ENCODE measurements around the gene PGM2L1.

The PGM2L1 gene

GRCh38 chr11:74320538-74320937 lies 77.7 kb downstream of the PGM2L1 start:
- peak; percentile 41 for DNase-seq (ENCODE audit: low read depth)
- TF ChIP-seq, protein P1, sequence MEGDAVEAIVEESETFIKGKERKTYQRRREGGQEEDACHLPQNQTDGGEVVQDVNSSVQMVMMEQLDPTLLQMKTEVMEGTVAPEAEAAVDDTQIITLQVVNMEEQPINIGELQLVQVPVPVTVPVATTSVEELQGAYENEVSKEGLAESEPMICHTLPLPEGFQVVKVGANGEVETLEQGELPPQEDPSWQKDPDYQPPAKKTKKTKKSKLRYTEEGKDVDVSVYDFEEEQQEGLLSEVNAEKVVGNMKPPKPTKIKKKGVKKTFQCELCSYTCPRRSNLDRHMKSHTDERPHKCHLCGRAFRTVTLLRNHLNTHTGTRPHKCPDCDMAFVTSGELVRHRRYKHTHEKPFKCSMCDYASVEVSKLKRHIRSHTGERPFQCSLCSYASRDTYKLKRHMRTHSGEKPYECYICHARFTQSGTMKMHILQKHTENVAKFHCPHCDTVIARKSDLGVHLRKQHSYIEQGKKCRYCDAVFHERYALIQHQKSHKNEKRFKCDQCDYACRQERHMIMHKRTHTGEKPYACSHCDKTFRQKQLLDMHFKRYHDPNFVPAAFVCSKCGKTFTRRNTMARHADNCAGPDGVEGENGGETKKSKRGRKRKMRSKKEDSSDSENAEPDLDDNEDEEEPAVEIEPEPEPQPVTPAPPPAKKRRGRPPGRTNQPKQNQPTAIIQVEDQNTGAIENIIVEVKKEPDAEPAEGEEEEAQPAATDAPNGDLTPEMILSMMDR (conservative IDR thresholded peaks at IDR 0.05; ENCODE audit: control insufficient read depth, insufficient read depth, low read depth, low read length), result no peak
- H3K4me3 ChIP-seq (ENCODE audit: control insufficient read depth, low read depth, low read length), result no peak overlapping the region

DNA sequence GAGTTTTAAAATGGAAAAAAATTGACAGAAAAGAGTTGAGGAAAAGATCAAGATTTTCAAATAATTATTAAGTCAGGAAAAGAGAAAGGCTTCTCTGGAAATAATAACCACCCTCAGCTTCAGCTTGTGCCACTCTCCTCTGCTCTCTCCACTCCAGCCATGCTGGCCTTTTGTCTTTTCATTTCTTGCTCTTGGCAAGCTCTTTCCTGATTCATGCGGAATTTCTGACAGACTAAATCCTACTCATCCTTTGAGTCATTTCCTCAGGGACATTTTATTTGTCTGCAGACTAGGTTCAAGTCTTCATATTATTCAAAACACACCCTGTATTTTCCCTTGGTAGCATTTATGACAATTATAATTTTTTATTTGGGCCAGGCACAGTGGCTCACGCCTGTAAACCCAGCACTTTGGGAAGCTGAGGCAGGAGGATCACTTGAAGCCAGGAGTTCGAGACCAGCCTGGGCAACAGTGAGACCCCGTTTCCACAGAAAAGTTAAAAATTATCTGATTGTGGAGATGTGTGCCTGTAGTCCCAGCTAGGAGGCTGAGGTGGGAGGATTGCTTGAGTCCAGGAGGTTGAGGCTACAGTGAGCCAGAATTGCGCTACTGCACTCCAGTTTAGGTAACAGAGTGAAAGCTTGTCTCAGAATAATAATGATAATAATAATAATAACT lies 79.0 kb downstream of the PGM2L1 start:
- TF ChIP-seq, protein P1 (conservative IDR thresholded peaks at IDR 0.05; ENCODE audit: control insufficient read depth, insufficient read depth, low read depth, low read length), result no peak
- DNase-seq (ENCODE audit: low read depth), result peak; percentile 98
- no peak overlapping the region for H3K4me3 ChIP-seq (ENCODE audit: control insufficient read depth, low read depth, low read length)

- peak; percentile 53 for DNase-seq (ENCODE audit: low read depth)
- H3K4me3 ChIP-seq (ENCODE audit: control insufficient read depth, low read depth, low read length), result no peak overlapping the region
- TF ChIP-seq, protein P1 (conservative IDR thresholded peaks at IDR 0.05; ENCODE audit: control insufficient read depth, insufficient read depth, low read depth, low read length), result peak; percentile 17
Observed at GRCh38 chr11:74318241-74318932, 79.8 kb downstream of the PGM2L1 start.

- peak; percentile 74 for DNase-seq (ENCODE audit: low read depth)
- H3K4me3 ChIP-seq (ENCODE audit: control insufficient read depth, low read depth, low read length), result no peak overlapping the region
- TF ChIP-seq, protein P1 (conservative IDR thresholded peaks at IDR 0.05; ENCODE audit: control insufficient read depth, insufficient read depth, low read depth, low read length), result no peak
Observed at GRCh38 chr11:74316772-74317505, 81.3 kb downstream of the PGM2L1 start.

- H3K4me3 ChIP-seq (ENCODE audit: control insufficient read depth, low read depth, low read length), result no peak overlapping the region
- peak; percentile 20 for DNase-seq (ENCODE audit: low read depth)
- TF ChIP-seq, protein P1 (conservative IDR thresholded peaks at IDR 0.05; ENCODE audit: control insufficient read depth, insufficient read depth, low read depth, low read length), result no peak
Observed at GRCh38 chr11:74312326-74312725, 85.9 kb downstream of the PGM2L1 start.

DNA sequence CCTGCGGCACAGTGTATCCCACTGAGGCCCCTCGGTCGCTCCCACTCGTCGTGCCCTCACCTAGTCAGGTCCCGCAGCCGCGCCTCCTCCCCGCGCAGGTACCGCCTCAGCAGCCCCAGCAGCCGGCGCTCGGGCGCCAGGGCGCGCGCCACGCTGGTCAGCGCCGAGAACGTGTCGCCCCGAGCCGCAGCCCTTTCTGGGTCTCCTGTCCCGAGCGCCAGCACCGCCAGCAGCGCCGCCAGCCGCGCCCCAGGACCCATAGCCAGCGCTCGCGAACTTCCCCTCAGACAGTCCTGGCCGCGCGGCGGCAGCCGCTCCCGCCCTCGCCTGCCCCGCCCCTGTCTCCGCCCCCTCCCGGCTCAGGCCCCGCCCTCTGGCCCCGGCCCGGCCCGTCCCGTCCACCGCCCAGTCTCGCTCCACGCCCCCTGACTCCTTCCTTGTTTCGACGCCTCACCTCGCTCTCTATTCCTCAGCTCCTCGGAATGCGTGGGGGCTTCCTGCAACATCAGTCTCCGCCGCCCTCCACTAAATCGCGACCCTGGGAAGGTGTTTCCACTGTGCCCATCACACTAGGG lies 86.8 kb downstream of the PGM2L1 start, which contains the start of gene P4HA3:
Gene P4HA3 (minus strand): TSS at position 289 of the 575 bp plus-strand sequence. CDS start 29 bp downstream, at position 260.
- peak within 1 kb of the TSS; percentile 61 for H3K4me3 ChIP-seq (ENCODE audit: control insufficient read depth, low read depth, low read length)
- peak; percentile 44 for DNase-seq (ENCODE audit: low read depth)
- TF ChIP-seq, protein P1 (conservative IDR thresholded peaks at IDR 0.05; ENCODE audit: control insufficient read depth, insufficient read depth, low read depth, low read length), result no peak
